Hepatocyte (in vitro differentiated cells): ENCODE measurements around the gene PHTF1.

Experiments used
- CTCF ChIP-seq: fragments of 200-600 bp; sonication (generic); IDR thresholded peaks from 2 replicates; pipeline ENCODE4 v1.5.1; 2016; ENCODE audit warnings: antibody characterized with exemption, mild to moderate bottlenecking; ENCODE audit not compliant: poor library complexity
- EZH2 ChIP-seq: fragments of 200-600 bp; sonication (generic); IDR thresholded peaks from 2 replicates; pipeline ENCODE4 v1.6.1; 2016; ENCODE audit warnings: antibody characterized with exemption, mild to moderate bottlenecking, borderline replicate concordance
- EZH2phosphoT487 ChIP-seq: fragments of 200-600 bp; sonication (generic); IDR thresholded peaks from one replicate; pipeline ENCODE4 v1.6.1; 2018; ENCODE audit warnings: antibody characterized with exemption, mild to moderate bottlenecking, low read depth, moderate library complexity; ENCODE audit not compliant: unreplicated experiment, severe bottlenecking

- TF ChIP-seq EZH2 (no peak), CTCF (no peak), EZH2phosphoT487 (no peak)
Observed at GRCh38 chr1:113678159-113678469, 81.2 kb downstream of the PHTF1 start.
